ENCODE results near the gene MIER2.

DNA sequence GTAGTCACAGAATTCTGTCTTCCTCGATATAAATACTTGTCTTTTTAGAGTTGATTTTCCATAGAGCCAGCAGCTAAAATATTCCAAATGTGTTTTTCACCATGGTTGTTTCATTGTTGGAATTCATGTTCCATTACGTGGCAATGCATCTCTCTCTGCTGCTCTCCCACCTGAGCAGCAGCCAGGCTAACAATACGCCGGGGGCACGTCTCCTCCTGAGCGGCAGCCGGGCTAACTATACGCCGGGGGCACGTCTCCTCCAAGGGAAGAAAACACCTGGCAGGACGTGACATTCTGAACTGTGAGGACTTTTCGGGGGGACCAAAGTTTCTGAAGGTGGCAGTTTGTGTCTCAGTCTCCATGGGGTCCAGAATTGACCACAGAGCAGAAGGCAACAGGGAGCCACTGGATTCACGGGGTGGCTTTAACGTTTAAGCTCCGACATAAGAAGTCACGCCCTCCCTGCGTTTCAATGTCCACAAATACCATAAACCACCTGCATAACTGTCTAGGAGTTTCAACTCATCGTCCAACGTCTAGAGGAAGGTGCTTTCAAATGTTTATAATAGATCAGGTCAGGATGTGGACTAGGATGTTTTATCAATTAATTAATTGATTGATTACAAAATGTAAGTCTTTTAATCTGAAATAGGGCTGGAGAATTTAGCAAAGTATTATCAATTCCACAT, 68.5 kb downstream of the MIER2 start:
- TF ChIP-seq, protein P1, sequence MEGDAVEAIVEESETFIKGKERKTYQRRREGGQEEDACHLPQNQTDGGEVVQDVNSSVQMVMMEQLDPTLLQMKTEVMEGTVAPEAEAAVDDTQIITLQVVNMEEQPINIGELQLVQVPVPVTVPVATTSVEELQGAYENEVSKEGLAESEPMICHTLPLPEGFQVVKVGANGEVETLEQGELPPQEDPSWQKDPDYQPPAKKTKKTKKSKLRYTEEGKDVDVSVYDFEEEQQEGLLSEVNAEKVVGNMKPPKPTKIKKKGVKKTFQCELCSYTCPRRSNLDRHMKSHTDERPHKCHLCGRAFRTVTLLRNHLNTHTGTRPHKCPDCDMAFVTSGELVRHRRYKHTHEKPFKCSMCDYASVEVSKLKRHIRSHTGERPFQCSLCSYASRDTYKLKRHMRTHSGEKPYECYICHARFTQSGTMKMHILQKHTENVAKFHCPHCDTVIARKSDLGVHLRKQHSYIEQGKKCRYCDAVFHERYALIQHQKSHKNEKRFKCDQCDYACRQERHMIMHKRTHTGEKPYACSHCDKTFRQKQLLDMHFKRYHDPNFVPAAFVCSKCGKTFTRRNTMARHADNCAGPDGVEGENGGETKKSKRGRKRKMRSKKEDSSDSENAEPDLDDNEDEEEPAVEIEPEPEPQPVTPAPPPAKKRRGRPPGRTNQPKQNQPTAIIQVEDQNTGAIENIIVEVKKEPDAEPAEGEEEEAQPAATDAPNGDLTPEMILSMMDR (IDR thresholded peaks at IDR 0.05): no peak
- TF ChIP-seq POLR2A (IDR thresholded peaks at IDR 0.05): no peak

All from body of pancreas (tissue), 4 donors.